Muscle layer of colon (tissue), 2 donors: ENCODE results near the gene PSAPL1.

Experiments used
- H3K27ac ChIP-seq: one replicate; pipeline ENCODE4 v1.7.0; 2013; ENCODE audit warnings: low read depth, mild to moderate bottlenecking, low read length, moderate library complexity
- H3K27me3 ChIP-seq, 2 donors: one replicate each; pipeline ENCODE4 v1.7.0; 2013; ENCODE audit warnings: low read length in 2 of 2, mild to moderate bottlenecking in 2 of 2; ENCODE audit not compliant: insufficient read depth in 2 of 2, control insufficient read depth in 1 of 2
- H3K36me3 ChIP-seq: one replicate; pipeline ENCODE4 v1.7.0; 2013; ENCODE audit warnings: mild to moderate bottlenecking, low read length; ENCODE audit not compliant: insufficient read depth
- H3K4me1 ChIP-seq: one replicate; pipeline ENCODE4 v1.7.0; 2013; ENCODE audit warnings: mild to moderate bottlenecking, low read length; ENCODE audit not compliant: insufficient read depth
- H3K4me3 ChIP-seq, 2 donors: one replicate each; pipeline ENCODE4 v1.7.0; 2013; ENCODE audit warnings: low read length in 2 of 2, low read depth in 1 of 2, mild to moderate bottlenecking in 1 of 2, moderate library complexity in 1 of 2
- H3K9ac ChIP-seq: one replicate; pipeline ENCODE4 v1.7.0; 2013; ENCODE audit warnings: low read length
- H3K9me3 ChIP-seq: one replicate; pipeline ENCODE4 v1.7.0; 2013; ENCODE audit warnings: mild to moderate bottlenecking, low read length
- donor health status: abdominal sarcoma.
- donor health status: Adenocarcinoma of cecum.

The PSAPL1 gene

GRCh38 chr4:7469023-7469422 is 34.3 kb upstream of the PSAPL1 start:
- Histone ChIP-seq H3K9me3 (no peaks in the 10 kb centered on the region), H3K36me3 (no peaks in the 10 kb centered on the region), H3K27me3 (no peaks in the 10 kb centered on the region), H3K4me1 (no peaks in the 10 kb centered on the region), H3K27ac (no peak overlapping the region), H3K9ac (no peak overlapping the region), H3K4me3 (no peak overlapping the region)

GRCh38 chr4:7467471-7467870 is 32.7 kb upstream of the PSAPL1 start:
- no peaks in the 10 kb centered on the region for H3K9me3 ChIP-seq
- H3K27me3 ChIP-seq = no peaks in the 10 kb centered on the region
- no peaks in the 10 kb centered on the region for H3K36me3 ChIP-seq
- peaks cover 4% of the 10 kb centered on the region for H3K4me1 ChIP-seq
- no peak overlapping the region for H3K9ac ChIP-seq
- H3K27ac ChIP-seq = no peak overlapping the region
- no peak overlapping the region for H3K4me3 ChIP-seq

DNA sequence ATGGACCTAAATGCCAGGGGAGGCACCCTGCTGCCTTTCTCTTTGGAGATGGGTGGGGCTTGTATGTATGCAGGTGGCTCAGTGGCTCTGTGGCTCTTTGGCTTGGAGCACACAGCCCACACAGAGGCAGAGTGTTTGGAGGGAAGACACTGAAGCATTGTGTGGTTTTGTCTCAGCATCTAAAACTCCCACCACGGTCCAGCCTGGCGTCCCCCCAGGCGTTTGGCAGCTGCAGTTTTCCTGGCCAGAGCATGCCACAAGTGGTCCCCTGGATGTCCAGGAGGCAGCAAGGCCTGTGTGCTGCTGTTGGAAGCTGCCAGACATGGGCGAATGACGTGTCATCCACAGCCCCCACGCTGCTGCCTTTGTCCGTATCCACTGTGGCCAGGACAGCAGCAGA is 32.2 kb upstream of the PSAPL1 start:
- no peaks in the 10 kb centered on the region for H3K9me3 ChIP-seq
- H3K9ac ChIP-seq = no peak overlapping the region
- H3K36me3 ChIP-seq = no peaks in the 10 kb centered on the region
- H3K27me3 ChIP-seq = no peaks in the 10 kb centered on the region
- H3K4me1 ChIP-seq = peaks cover 9% of the 10 kb centered on the region
- no peak overlapping the region for H3K4me3 ChIP-seq
- H3K27ac ChIP-seq = no peak overlapping the region

DNA sequence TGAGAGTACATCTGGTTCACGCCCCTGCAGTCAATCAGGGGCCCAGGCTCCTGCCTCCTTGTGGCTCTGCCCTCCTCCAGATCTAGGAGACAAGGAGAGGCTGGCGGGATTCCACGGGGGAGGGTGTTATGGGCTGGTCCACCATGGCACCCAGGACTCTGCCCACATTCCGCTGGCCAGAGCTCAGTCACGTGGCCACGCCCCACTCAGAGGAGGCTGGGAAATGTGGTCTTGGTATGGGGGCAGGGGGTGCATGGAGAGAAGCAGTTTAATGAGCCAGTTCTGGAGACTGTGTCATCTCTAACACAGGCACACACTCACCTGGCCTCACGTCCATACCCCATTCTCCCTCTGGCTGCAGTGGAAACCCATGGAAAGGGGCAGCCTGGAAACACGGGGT is 31.5 kb upstream of the PSAPL1 start:
- H3K4me3 ChIP-seq = no peak overlapping the region
- peaks cover 9% of the 10 kb centered on the region for H3K4me1 ChIP-seq
- no peak overlapping the region for H3K27ac ChIP-seq
- H3K9me3 ChIP-seq = no peaks in the 10 kb centered on the region
- H3K27me3 ChIP-seq = no peaks in the 10 kb centered on the region
- H3K9ac ChIP-seq = no peak overlapping the region
- H3K36me3 ChIP-seq = no peaks in the 10 kb centered on the region

GRCh38 chr4:7465017-7465416 is 30.3 kb upstream of the PSAPL1 start:
- Histone ChIP-seq H3K36me3 (no peaks in the 10 kb centered on the region), H3K27me3 (no peaks in the 10 kb centered on the region), H3K9me3 (no peaks in the 10 kb centered on the region), H3K27ac (no peak overlapping the region), H3K4me1 (peaks cover 9% of the 10 kb centered on the region), H3K9ac (no peak overlapping the region), H3K4me3 (no peak overlapping the region)

DNA sequence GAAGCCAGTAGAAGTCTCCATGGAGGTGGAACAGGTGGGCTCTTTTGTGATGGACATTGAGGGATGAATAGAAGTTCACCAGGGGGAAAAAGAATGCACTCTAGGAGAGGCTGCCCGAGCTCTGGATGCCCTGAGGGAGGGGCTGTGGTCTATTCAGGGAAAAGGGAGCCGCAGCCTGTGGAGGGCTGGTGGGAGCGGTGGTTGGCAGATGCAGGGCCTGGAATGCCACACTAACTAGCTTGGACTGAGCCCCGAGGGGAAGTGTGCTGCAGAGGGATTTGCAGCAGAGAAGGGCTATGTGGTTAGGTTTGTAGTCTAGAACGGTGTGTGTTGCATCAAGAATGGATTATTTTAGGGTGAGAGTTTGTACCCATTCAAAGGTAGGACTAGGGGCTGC is 29.5 kb upstream of the PSAPL1 start:
- H3K27me3 ChIP-seq = no peaks in the 10 kb centered on the region
- peaks cover 9% of the 10 kb centered on the region for H3K4me1 ChIP-seq
- no peaks in the 10 kb centered on the region for H3K36me3 ChIP-seq
- no peaks in the 10 kb centered on the region for H3K9me3 ChIP-seq
- no peak overlapping the region for H3K27ac ChIP-seq
- H3K9ac ChIP-seq = no peak overlapping the region
- no peak overlapping the region for H3K4me3 ChIP-seq

GRCh38 chr4:7463566-7464258 is 29.0 kb upstream of the PSAPL1 start:
- H3K9ac ChIP-seq = no peak overlapping the region
- no peaks in the 10 kb centered on the region for H3K27me3 ChIP-seq
- H3K36me3 ChIP-seq = no peaks in the 10 kb centered on the region
- no peak overlapping the region for H3K4me3 ChIP-seq
- peaks cover 9% of the 10 kb centered on the region for H3K4me1 ChIP-seq
- H3K9me3 ChIP-seq = no peaks in the 10 kb centered on the region
- H3K27ac ChIP-seq = no peak overlapping the region

GRCh38 chr4:7462509-7462971 is 27.8 kb upstream of the PSAPL1 start:
- Histone ChIP-seq H3K27me3 (no peaks in the 10 kb centered on the region), H3K4me1 (peaks cover 9% of the 10 kb centered on the region), H3K4me3 (no peak overlapping the region), H3K9me3 (no peaks in the 10 kb centered on the region), H3K9ac (no peak overlapping the region), H3K27ac (no peak overlapping the region), H3K36me3 (no peaks in the 10 kb centered on the region)

- Histone ChIP-seq H3K9me3 (no peaks in the 10 kb centered on the region), H3K27me3 (no peaks in the 10 kb centered on the region), H3K27ac (no peak overlapping the region), H3K4me3 (no peak overlapping the region), H3K36me3 (no peaks in the 10 kb centered on the region), H3K9ac (no peak overlapping the region), H3K4me1 (peaks cover 9% of the 10 kb centered on the region)
Measured at GRCh38 chr4:7461230-7461629, 26.5 kb upstream of the PSAPL1 start.

GRCh38 chr4:7460566-7460965 is 25.8 kb upstream of the PSAPL1 start:
- H3K36me3 ChIP-seq = no peaks in the 10 kb centered on the region
- no peaks in the 10 kb centered on the region for H3K27me3 ChIP-seq
- no peaks in the 10 kb centered on the region for H3K9me3 ChIP-seq
- no peak overlapping the region for H3K27ac ChIP-seq
- no peak overlapping the region for H3K4me3 ChIP-seq
- H3K4me1 ChIP-seq = peaks cover 9% of the 10 kb centered on the region
- H3K9ac ChIP-seq = no peak overlapping the region

DNA sequence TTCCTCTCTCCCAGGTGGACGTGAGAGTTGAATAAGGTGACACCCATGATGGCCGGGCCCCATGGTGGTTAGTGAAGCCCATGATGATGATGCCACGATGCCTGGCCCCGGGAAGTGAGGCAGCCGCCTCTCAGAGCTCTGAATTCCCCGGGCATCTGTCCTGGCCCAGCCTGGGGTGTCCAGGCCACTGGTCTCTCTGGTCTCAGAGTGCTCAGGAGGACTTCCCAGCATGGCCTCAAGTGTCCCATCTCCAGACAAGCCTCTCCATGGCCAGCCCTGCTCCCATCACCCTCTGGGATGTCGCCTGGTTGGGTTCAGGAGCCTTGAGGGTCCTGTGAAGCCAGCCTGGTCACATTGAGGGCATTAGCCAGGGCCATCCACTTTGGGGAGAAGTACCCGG is 24.7 kb upstream of the PSAPL1 start:
- Histone ChIP-seq H3K9ac (no peak overlapping the region), H3K4me3 (no peak overlapping the region), H3K27me3 (no peaks in the 10 kb centered on the region), H3K36me3 (no peaks in the 10 kb centered on the region), H3K9me3 (no peaks in the 10 kb centered on the region), H3K4me1 (peaks cover 9% of the 10 kb centered on the region), H3K27ac (no peak overlapping the region)

DNA sequence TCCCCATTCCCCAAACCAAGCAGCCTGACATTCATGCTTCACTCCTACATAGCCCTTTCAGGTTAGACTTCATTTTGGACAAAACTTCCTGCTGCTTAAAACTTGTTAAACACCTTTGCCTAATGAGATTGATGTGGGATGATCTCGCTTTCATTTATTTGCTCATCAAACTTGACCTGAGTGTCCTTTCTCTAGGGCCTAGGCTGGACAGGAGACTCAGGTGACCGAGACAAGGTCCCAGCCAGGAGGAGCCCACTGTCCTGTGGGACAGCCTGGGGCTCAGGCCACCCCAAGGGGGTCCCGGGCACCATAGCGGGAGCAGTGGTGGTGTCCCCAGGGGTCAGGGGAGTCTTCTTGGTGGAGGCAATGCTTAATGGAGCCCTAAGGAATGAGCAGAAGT is 23.7 kb upstream of the PSAPL1 start:
- no peaks in the 10 kb centered on the region for H3K27me3 ChIP-seq
- H3K9ac ChIP-seq = no peak overlapping the region
- no peaks in the 10 kb centered on the region for H3K36me3 ChIP-seq
- peaks cover 9% of the 10 kb centered on the region for H3K4me1 ChIP-seq
- no peak overlapping the region for H3K4me3 ChIP-seq
- no peaks in the 10 kb centered on the region for H3K9me3 ChIP-seq
- no peak overlapping the region for H3K27ac ChIP-seq
